Keratinocyte (primary cell): ENCODE data around the gene WFS1. TPM values are rescaled to one million over a fixed set of nuclear protein-coding genes. Genes with fewer than 3 reads are reported as not detected.

Experiments
- DNase-seq: peaks from one replicate; pipeline ENCODE4 v3.0.0-alpha.2; 2011; ENCODE audit warnings: low read depth, missing footprints, low spot score
- FAIRE-seq: peaks from 2 replicates; lab custom pipeline; 2011; peaks lifted over from hg19 to GRCh38; lab: Jason Lieb, UNC
- H2AFZ ChIP-seq: 2 replicates; pipeline ENCODE4 v1.6.0; 2012; ENCODE audit warnings: low read length, control low read depth, inconsistent platforms; ENCODE audit not compliant: control insufficient read depth
- H3K27ac ChIP-seq: 2 replicates; pipeline ENCODE4 v1.5.1; 2011; ENCODE audit warnings: low read length; ENCODE audit not compliant: control insufficient read depth, insufficient read depth
- H3K27me3 ChIP-seq: 3 replicates; pipeline ENCODE4 v1.6.0; 2011; ENCODE audit warnings: low read length; ENCODE audit not compliant: control insufficient read depth, insufficient read depth; ENCODE audit errors: extremely low read depth
- H3K36me3 ChIP-seq, 2 experiments: 2 replicates in 1 of 2; 3 replicates in 1 of 2; pipeline ENCODE4 v1.5.1; 2011; ENCODE audit warnings: low read length in 2 of 2, mild to moderate bottlenecking in 1 of 2; ENCODE audit not compliant: control insufficient read depth in 2 of 2, insufficient read depth in 2 of 2; ENCODE audit errors: extremely low read depth in 1 of 2
- H3K4me1 ChIP-seq: 3 replicates; pipeline ENCODE4 v1.5.1; 2011; ENCODE audit warnings: low read length; ENCODE audit not compliant: control insufficient read depth, insufficient read depth; ENCODE audit errors: extremely low read depth
- H3K4me2 ChIP-seq: 3 replicates; pipeline ENCODE4 v1.6.0; 2011; ENCODE audit warnings: low read depth, low read length; ENCODE audit not compliant: control insufficient read depth, insufficient read depth; ENCODE audit errors: extremely low read depth
- H3K4me3 ChIP-seq, 3 experiments: fragments of 200-600 bp in 1 of 3; sonication (generic) in 1 of 3; 2 replicates in 2 of 3; 3 replicates in 1 of 3; pipeline ENCODE4 v1.5.1; 2011 to 2016; ENCODE audit warnings: low read length in 3 of 3, mild to moderate bottlenecking in 3 of 3, control low read depth in 2 of 3, inconsistent platforms in 1 of 3, low read depth in 1 of 3, mixed read lengths in 1 of 3, mixed run types in 1 of 3, moderate library complexity in 1 of 3; ENCODE audit not compliant: control insufficient read depth in 2 of 3, insufficient read depth in 2 of 3; ENCODE audit errors: extremely low read depth in 1 of 3
- H3K79me2 ChIP-seq: 2 replicates; pipeline ENCODE4 v1.6.0; 2012; ENCODE audit warnings: low read length; ENCODE audit not compliant: control insufficient read depth, insufficient read depth
- H3K9ac ChIP-seq: 3 replicates; pipeline ENCODE4 v1.6.0; 2011; ENCODE audit warnings: low read length; ENCODE audit not compliant: control insufficient read depth, insufficient read depth; ENCODE audit errors: extremely low read depth
- H3K9me1 ChIP-seq: 3 replicates; pipeline ENCODE4 v1.6.0; 2011; ENCODE audit warnings: low read length; ENCODE audit not compliant: control insufficient read depth, insufficient read depth; ENCODE audit errors: extremely low read depth
- H3K9me3 ChIP-seq: 2 replicates; pipeline ENCODE4 v1.5.1; 2012; ENCODE audit warnings: low read depth, low read length; ENCODE audit not compliant: control insufficient read depth
- H4K20me1 ChIP-seq: 3 replicates; pipeline ENCODE4 v1.6.0; 2011; ENCODE audit warnings: low read length; ENCODE audit not compliant: control insufficient read depth, insufficient read depth; ENCODE audit errors: extremely low read depth
- CTCF ChIP-seq, 3 experiments: IDR thresholded peaks in 1 of 3; conservative IDR thresholded peaks in 1 of 3; optimal IDR thresholded peaks in 1 of 3; 2 replicates in 2 of 3; 3 replicates in 1 of 3; pipeline versions ENCODE3 to v1.5.1; 2011; ENCODE audit warnings: low read length in 3 of 3, mild to moderate bottlenecking in 3 of 3, moderate library complexity in 2 of 3, control low read depth in 1 of 3, inconsistent platforms in 1 of 3; ENCODE audit not compliant: insufficient read depth in 2 of 3; ENCODE audit errors: extremely low read depth in 1 of 3
- EZH2 ChIP-seq: IDR thresholded peaks from one replicate; pipeline ENCODE4 v1.6.1; 2012; ENCODE audit warnings: inconsistent platforms, mild to moderate bottlenecking, low read length, moderate library complexity
- dilution Hi-C: fragments of 300-500 bp; cut with MboI; formaldehyde crosslinking; loops from one replicate; pipeline ENCODE4 v1.7.0; 2020; ENCODE audit warnings: low sequenced_read_pairs; ENCODE audit not compliant: extremely low pct_ligation_motif_present
- polyA plus RNA-seq, 5 experiments: library from polyadenylated mRNA; depleted of rRNA in 3 of 5; stranded (reverse) in 3 of 5; stranded (forward) in 1 of 5; unstranded in 1 of 5; fragments of >200 nt; gene quantifications; 1 replicate in 1 of 5; 2 replicates in 3 of 5; 3 replicates in 1 of 5; pipeline versions ENCODE4 v1.2.1 to v1.2.3, GENCODE V29; 2011 to 2012; ENCODE audit warnings: missing spikeins in 2 of 5, low read depth in 1 of 5, low replicate concordance in 1 of 5

The WFS1 gene
- polyA plus RNA-seq, 1 donor (not counting 4 experiments of a cell fraction or from before 2014, with no cell fraction given), result 7.0 TPM

GRCh38 chr4:6322067-6322760 lies 52.6 kb downstream of the WFS1 start:
- TF ChIP-seq CTCF (optimal IDR thresholded peaks at IDR 0.05 in 1 of 3, IDR thresholded peaks at IDR 0.05 in 1 of 3, conservative IDR thresholded peaks at IDR 0.05 in 1 of 3; ENCODE audit: extremely low read depth in 1 of 3, insufficient read depth in 2 of 3, low read length in 3 of 3) (no peak), EZH2 (no peak)
- Histone ChIP-seq H3K4me3 (no peak overlapping the region), H3K9me3 (no peaks in the 10 kb centered on the region), H3K79me2 (no peaks in the 10 kb centered on the region), H3K9me1 (no peaks in the 10 kb centered on the region), H3K27me3 (no peaks in the 10 kb centered on the region), H3K36me3 (peaks cover 0 to 5% of the 10 kb centered on the region in 2 experiments), H3K9ac (no peak overlapping the region), H3K4me1 (peaks cover 11% of the 10 kb centered on the region), H3K4me2 (no peak overlapping the region), H4K20me1 (no peaks in the 10 kb centered on the region), H3K27ac (no peak overlapping the region), H2AFZ (no peak overlapping the region)
- FAIRE-seq (no peak), DNase-seq (no peak)
- dilution Hi-C loops, result no loop called here

- no peak overlapping the region for H2AFZ ChIP-seq
- H3K4me1 ChIP-seq, result peaks cover 12% of the 10 kb centered on the region
- H3K79me2 ChIP-seq, result no peaks in the 10 kb centered on the region
- no peaks in the 10 kb centered on the region for H3K9me1 ChIP-seq
- FAIRE-seq (no peak), DNase-seq (no peak)
- H3K4me2 ChIP-seq, result no peak overlapping the region
- no peak overlapping the region for H3K27ac ChIP-seq
- no peak overlapping the region for H3K9ac ChIP-seq
- dilution Hi-C loops, result no loop called here
- H3K9me3 ChIP-seq, result no peaks in the 10 kb centered on the region
- H4K20me1 ChIP-seq, result no peaks in the 10 kb centered on the region
- peaks cover 0 to 5% of the 10 kb centered on the region in 2 experiments for H3K36me3 ChIP-seq
- no peaks in the 10 kb centered on the region for H3K27me3 ChIP-seq
- H3K4me3 ChIP-seq, result no peak overlapping the region
- TF ChIP-seq CTCF (optimal IDR thresholded peaks at IDR 0.05 in 1 of 3, IDR thresholded peaks at IDR 0.05 in 1 of 3, conservative IDR thresholded peaks at IDR 0.05 in 1 of 3; ENCODE audit: extremely low read depth in 1 of 3, insufficient read depth in 2 of 3, low read length in 3 of 3) (no peak), EZH2 (no peak)
Observed at GRCh38 chr4:6322761-6323566, 53.3 kb downstream of the WFS1 start.
